AG08395 (cell line): Measurements from ENCODE around the gene KCTD2.
A peak's percentile ranks its signal among the peaks of the same experiment; 100 is the strongest.

Source experiments
- DNase-seq: peaks from one replicate; pipeline ENCODE4 v3.0.0; 2012; ENCODE audit warnings: mixed read lengths, low spot score

KCTD2 gene

GRCh38 chr17:75077496-75078283 is 30.7 kb downstream of the KCTD2 start:
- DNase-seq: peak; percentile 46

- peak; percentile 88 for DNase-seq
Measured at GRCh38 chr17:75078284-75079022, 31.4 kb downstream of the KCTD2 start.

- DNase-seq: no peak
Measured at GRCh38 chr17:75079023-75079373, 32.0 kb downstream of the KCTD2 start.

- DNase-seq: no peak
Measured at GRCh38 chr17:75081611-75082540, 34.9 kb downstream of the KCTD2 start.

- DNase-seq: no peak
Measured at GRCh38 chr17:75082683-75083082, 35.7 kb downstream of the KCTD2 start.

- no peak for DNase-seq
Measured at GRCh38 chr17:75084039-75084660, 37.1 kb downstream of the KCTD2 start.

GRCh38 chr17:75086496-75087181 is 39.6 kb downstream of the KCTD2 start:
- DNase-seq: no peak

GRCh38 chr17:75087182-75087557 is 40.1 kb downstream of the KCTD2 start:
- DNase-seq: no peak

- peak; percentile 89 for DNase-seq
Measured at GRCh38 chr17:75087558-75088453, 40.8 kb downstream of the KCTD2 start, which contains the start of gene SLC16A5. SLC16A5 (plus strand) TSS chr17:75087954; CDS start chr17:75093637, 5,683 bp downstream.

GRCh38 chr17:75088465-75089417 is 41.7 kb downstream of the KCTD2 start:
- DNase-seq: peak; percentile 56

- no peak for DNase-seq
Measured at GRCh38 chr17:75090871-75091854, 44.1 kb downstream of the KCTD2 start.

- DNase-seq: no peak
Measured at GRCh38 chr17:75091855-75092327, 44.9 kb downstream of the KCTD2 start.

- DNase-seq: no peak
Measured at GRCh38 chr17:75093548-75094158, 46.6 kb downstream of the KCTD2 start.

GRCh38 chr17:75094871-75095399 is 47.9 kb downstream of the KCTD2 start:
- no peak for DNase-seq

GRCh38 chr17:75096082-75096625 is 49.1 kb downstream of the KCTD2 start:
- peak; percentile 78 for DNase-seq

GRCh38 chr17:75097865-75098264 is 50.8 kb downstream of the KCTD2 start:
- DNase-seq: no peak

- no peak for DNase-seq
Measured at GRCh38 chr17:75098861-75099260, 51.8 kb downstream of the KCTD2 start.
